GM12864 (cell line): Measurements from ENCODE around the gene LYPD4.

Experiments used
- DNase-seq: peaks from one replicate; pipeline ENCODE4 v3.0.0-alpha.2; 2011; ENCODE audit warnings: low read depth
- H3K4me3 ChIP-seq: 2 replicates; pipeline ENCODE4 v1.5.1; 2011; ENCODE audit warnings: mild to moderate bottlenecking, low read depth, low read length, control low read depth
- TF ChIP-seq, protein P1 (sequence below): IDR thresholded peaks from 2 replicates; pipeline ENCODE4 v1.5.1; 2011; ENCODE audit warnings: low read depth, mild to moderate bottlenecking, moderate library complexity, low read length, control low read depth, inconsistent platforms; ENCODE audit errors: missing control alignments

Gene LYPD4

DNA sequence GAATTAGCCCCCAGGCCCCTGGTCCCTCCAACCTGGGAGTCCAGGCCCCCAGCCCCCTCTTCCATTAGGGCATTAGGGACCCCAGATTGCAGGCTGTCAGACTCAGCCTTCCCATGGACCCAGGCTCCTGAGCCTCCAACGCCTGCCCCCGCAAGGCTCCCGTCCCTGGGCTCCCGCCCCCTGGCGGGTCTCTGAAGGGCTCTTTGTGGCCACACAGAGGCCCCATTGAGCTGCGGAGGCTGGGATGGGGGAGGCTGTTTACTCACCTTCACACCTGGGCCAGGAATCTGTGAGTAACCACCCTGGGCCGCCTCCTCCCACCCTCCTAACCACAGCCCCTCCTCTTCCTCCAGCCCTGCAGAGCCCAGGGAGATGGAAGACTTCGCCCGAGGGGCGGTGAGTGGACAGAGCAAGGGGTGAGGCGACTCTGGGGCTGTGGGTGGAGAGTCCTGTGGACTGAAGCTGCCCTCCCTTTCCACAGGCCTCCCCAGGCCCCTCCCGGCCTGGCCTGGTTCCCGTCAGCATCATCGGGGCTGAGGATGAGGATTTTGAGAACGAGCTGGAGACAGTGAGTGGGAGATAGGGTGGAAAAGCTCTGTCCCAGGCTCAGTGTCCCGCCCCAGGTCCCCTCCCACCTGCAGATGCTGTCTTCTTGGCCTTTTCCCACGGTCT, 43.4 kb upstream of the LYPD4 start:
- no peak for DNase-seq
- peak overlapping the region; percentile 38; the same call in 1 of the 2 replicates for H3K4me3 ChIP-seq

DNA sequence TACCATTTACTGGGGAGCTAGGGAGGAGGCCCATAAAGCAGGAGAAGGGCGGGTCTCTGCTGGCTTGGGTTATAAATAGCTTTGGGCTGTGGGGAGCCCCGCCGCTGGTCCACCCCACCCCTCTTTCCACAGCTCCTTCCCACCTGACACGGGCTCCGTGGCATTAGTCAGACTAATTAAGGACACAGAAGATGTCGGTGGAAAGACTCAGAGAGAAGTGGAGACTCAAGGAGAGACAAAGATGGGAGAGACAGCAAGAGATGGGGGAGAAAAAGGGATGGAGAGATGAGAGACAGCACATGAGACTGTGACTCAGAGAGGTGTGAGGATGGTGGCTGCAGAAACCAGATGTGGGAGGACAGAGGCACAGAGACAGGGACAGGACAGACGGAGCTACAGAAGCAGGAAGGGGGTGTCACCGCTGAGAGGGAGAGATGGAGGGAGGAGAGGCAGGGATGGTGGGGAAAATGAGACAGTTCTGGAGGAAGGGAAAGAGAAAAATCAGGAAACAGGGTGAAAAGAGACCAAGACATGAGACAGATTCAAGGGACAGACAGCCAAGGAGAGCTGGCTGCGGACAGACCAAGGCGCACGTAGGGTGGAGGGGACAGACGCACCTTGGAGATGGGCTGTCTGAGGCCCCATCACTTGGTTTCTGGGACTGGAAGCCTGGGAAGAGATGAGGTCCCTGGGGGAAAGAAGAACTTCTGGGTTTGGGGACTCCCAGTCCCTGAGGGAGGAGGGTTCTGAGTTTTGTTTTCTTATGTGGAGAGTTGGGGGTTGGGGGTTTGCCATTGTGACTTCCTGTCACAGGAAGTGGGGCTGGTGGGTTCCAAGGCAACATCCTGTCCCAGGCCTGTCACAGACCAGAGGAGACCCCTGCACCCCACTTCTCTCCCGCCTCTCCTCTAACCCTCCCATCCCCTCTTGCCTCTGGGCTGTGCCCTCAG, 42.6 kb upstream of the LYPD4 start:
- DNase-seq, result no peak
- peak overlapping the region; percentile 38 for H3K4me3 ChIP-seq
- TF ChIP-seq, protein P1, sequence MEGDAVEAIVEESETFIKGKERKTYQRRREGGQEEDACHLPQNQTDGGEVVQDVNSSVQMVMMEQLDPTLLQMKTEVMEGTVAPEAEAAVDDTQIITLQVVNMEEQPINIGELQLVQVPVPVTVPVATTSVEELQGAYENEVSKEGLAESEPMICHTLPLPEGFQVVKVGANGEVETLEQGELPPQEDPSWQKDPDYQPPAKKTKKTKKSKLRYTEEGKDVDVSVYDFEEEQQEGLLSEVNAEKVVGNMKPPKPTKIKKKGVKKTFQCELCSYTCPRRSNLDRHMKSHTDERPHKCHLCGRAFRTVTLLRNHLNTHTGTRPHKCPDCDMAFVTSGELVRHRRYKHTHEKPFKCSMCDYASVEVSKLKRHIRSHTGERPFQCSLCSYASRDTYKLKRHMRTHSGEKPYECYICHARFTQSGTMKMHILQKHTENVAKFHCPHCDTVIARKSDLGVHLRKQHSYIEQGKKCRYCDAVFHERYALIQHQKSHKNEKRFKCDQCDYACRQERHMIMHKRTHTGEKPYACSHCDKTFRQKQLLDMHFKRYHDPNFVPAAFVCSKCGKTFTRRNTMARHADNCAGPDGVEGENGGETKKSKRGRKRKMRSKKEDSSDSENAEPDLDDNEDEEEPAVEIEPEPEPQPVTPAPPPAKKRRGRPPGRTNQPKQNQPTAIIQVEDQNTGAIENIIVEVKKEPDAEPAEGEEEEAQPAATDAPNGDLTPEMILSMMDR, result no peak

More for the DNA sequence above, 43.4 kb upstream of the LYPD4 start:
- TF ChIP-seq, protein P1, result peak; percentile 40

DNA sequence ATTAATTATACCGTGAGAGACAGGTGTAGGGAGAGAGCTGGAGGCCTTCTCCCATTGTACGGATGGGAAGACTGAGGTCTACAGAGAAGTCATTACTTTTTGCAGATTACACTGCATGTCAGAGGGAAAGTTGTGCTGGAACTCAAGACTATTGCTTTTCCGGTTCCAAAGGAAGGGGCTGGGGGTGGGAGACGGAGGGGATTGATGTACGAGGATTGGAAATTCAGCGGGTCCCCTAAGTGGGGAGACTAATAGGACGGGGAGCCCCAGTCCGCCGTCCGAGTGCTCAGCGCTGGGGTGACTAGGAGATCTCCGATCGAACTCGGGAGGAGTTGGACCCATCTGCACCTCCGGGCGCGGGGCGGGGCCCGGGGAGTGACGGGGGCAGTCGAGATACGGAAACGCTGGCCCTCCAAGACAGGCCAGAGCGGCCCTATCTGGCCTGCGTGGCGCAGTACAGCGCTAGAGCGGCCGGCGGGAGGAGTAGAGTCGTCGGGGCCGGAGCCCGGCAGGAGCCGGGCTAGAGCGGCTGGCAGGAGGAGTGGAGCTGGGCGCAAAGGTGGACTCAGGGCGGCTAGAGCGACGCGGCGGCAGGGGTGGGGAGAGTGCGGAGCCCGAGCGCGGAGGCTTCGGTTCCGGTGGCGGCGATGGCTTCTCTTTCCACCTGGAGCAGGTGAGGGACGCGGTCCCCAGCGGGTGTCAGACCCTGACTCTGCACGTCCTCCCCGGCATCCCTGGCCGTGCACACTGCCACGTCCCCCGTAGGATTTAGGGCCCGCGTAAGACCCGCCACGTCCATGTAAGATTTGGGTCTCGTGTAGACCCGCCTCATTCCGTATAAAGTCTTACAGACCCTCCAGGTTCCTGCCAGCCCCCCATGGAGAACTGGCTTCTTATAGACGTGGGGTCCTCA, 39.6 kb upstream of the LYPD4 start:
- H3K4me3 ChIP-seq, result peak overlapping the region; percentile 67
- peak; percentile 86 for DNase-seq
- TF ChIP-seq, protein P1, result no peak

DNA sequence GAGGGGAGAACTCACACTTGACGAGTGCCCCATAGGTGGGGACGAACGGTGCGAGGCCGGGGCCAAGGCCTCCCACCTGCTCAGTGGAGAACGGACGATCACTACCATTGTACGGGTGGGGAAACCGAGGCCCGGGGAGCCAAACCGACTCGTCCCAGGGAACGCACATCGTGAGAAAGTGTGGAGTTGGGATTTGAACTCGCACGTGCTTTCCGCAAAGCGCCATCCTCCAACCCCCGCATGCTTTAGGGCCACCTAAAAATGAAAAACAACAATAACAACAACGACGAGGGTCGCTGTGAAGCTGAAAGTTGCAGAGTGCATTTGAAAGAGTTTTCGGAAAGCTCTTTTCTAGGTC, 39.0 kb upstream of the LYPD4 start:
- DNase-seq, result no peak
- peak overlapping the region; percentile 67 for H3K4me3 ChIP-seq
- TF ChIP-seq, protein P1, result no peak

DNA sequence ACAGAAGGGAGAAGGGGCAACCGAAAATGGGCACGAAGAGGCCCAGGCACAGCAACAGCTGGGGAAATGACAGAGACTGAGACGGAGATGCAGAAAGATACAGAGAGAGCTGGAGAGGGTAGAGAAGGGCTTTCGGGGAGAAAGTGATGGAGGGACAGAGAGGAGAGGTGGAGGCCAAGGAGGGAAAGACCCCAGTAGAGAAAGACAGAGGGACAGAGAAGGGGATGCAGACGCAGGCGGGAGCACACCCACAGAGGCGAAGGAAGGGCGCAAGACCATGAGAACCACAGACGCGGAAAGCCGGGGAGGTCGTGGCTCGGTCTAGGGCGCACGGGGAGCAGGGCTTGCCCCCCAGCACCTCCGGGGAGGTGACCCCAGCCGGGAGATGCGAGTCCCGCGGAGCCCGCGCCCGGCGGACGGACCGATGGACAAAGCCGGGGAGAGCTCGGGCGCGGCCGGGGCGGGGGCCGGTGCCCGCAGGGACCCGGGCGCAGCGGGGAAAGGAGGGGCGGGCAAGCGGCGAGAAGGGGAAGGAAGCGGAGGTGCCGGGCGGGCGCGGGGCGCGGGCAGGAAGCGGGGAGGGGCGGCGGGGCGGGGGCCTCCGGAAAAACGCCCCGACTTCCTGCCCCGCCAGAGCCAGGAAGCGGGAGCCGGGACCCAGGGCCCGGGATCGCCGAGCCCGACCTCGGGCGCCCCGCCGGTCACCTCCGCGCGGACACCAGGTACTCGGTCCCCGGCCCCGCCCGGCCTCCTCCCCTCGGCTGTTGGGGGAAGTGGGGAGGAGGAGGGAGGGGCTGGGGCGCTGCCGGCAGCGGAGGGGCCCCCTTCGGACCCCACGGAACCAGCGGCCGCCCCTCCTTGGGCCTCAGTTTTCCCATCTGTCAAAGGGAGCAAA, 38.3 kb upstream of the LYPD4 start, which contains the start of gene ARHGEF1:
ARHGEF1 (plus strand) TSS at position 617 of the 895 bp plus-strand sequence. CDS start 4,899 bp downstream, outside the sequence.
- peak within 1 kb of the TSS; percentile 67 for H3K4me3 ChIP-seq
- no peak for DNase-seq
- TF ChIP-seq, protein P1, result no peak
